ENCODE data around the gene MYOD1. TPM values are rescaled to one million over a fixed set of nuclear protein-coding genes. Genes with fewer than 3 reads are reported as not detected.

Gene MYOD1
- total RNA-seq, 4 donors from 2014 or later = not detected

- no peaks in the 10 kb centered on the region for H3K4me1 ChIP-seq
- TF ChIP-seq POLR2A (IDR thresholded peaks at IDR 0.05) = no peak
- TF ChIP-seq CTCF (IDR thresholded peaks at IDR 0.05) = no peak
- no peaks in the 10 kb centered on the region for H3K36me3 ChIP-seq
- DNase-seq = no peak
- H3K9me3 ChIP-seq = no peaks in the 10 kb centered on the region
- H3K27ac ChIP-seq = no peak overlapping the region
- no peaks in the 10 kb centered on the region for H3K27me3 ChIP-seq
- H3K4me3 ChIP-seq = no peak overlapping the region
Measured at GRCh38 chr11:17711836-17712235, 7.5 kb upstream of the MYOD1 start.

GRCh38 chr11:17713851-17714250 lies 5.5 kb upstream of the MYOD1 start:
- DNase-seq = no peak
- no peaks in the 10 kb centered on the region for H3K36me3 ChIP-seq
- H3K27ac ChIP-seq = no peak overlapping the region
- no peak for TF ChIP-seq POLR2A (IDR thresholded peaks at IDR 0.05)
- no peak for TF ChIP-seq CTCF (IDR thresholded peaks at IDR 0.05)
- no peak overlapping the region for H3K4me3 ChIP-seq
- no peaks in the 10 kb centered on the region for H3K27me3 ChIP-seq
- no peaks in the 10 kb centered on the region for H3K4me1 ChIP-seq
- H3K9me3 ChIP-seq = no peaks in the 10 kb centered on the region

- no peak for DNase-seq
- no peak for TF ChIP-seq POLR2A (IDR thresholded peaks at IDR 0.05)
- no peak for TF ChIP-seq CTCF (IDR thresholded peaks at IDR 0.05)
- Histone ChIP-seq H3K4me3 (no peak overlapping the region), H3K9me3 (no peaks in the 10 kb centered on the region), H3K36me3 (no peaks in the 10 kb centered on the region), H3K27ac (no peak overlapping the region), H3K4me1 (no peaks in the 10 kb centered on the region), H3K27me3 (peaks cover 0 to 3% of the 10 kb centered on the region in 2 donors)
Measured at GRCh38 chr11:17714356-17714854, 5.0 kb upstream of the MYOD1 start.

- Histone ChIP-seq H3K27me3 (peaks cover 0 to 8% of the 10 kb centered on the region in 2 donors), H3K9me3 (no peaks in the 10 kb centered on the region), H3K4me1 (peaks cover 0 to 1% (median 0%) of the 10 kb centered on the region in 4 donors), H3K4me3 (no peak overlapping the region), H3K27ac (no peak overlapping the region), H3K36me3 (no peaks in the 10 kb centered on the region)
- TF ChIP-seq CTCF (IDR thresholded peaks at IDR 0.05) (no peak), POLR2A (IDR thresholded peaks at IDR 0.05) (no peak)
- DNase-seq = no peak
Measured at GRCh38 chr11:17714870-17715269, 4.5 kb upstream of the MYOD1 start.

- peaks cover 0 to 21% (median 0%) of the 10 kb centered on the region in 4 donors for H3K4me1 ChIP-seq
- no peaks in the 10 kb centered on the region for H3K9me3 ChIP-seq
- no peak for DNase-seq
- H3K4me3 ChIP-seq = no peak overlapping the region
- no peaks in the 10 kb centered on the region for H3K36me3 ChIP-seq
- TF ChIP-seq CTCF (IDR thresholded peaks at IDR 0.05) = no peak
- no peak for TF ChIP-seq POLR2A (IDR thresholded peaks at IDR 0.05)
- peaks cover 0 to 26% of the 10 kb centered on the region in 2 donors for H3K27me3 ChIP-seq
- H3K27ac ChIP-seq = no peak overlapping the region
Measured at GRCh38 chr11:17716807-17717206, 2.6 kb upstream of the MYOD1 start.

- no peak for TF ChIP-seq CTCF (IDR thresholded peaks at IDR 0.05)
- TF ChIP-seq POLR2A (IDR thresholded peaks at IDR 0.05) = no peak
- peaks cover 0 to 22% (median 0%) of the 10 kb centered on the region in 4 donors for H3K4me1 ChIP-seq
- H3K27ac ChIP-seq = no peak overlapping the region
- peaks cover 0 to 28% of the 10 kb centered on the region in 2 donors for H3K27me3 ChIP-seq
- no peak overlapping the region for H3K4me3 ChIP-seq
- no peaks in the 10 kb centered on the region for H3K9me3 ChIP-seq
- no peak for DNase-seq
- H3K36me3 ChIP-seq = no peaks in the 10 kb centered on the region
Measured at GRCh38 chr11:17718015-17718414, 1.4 kb upstream of the MYOD1 start.
